Measurements from ENCODE around the gene PCDH20.
"Not testable (repeated sequence)": the region's sequence is repeated elsewhere in the genome, so short reads cannot be mapped to it uniquely, and the experiment has no call there.

PCDH20 gene, protein sequence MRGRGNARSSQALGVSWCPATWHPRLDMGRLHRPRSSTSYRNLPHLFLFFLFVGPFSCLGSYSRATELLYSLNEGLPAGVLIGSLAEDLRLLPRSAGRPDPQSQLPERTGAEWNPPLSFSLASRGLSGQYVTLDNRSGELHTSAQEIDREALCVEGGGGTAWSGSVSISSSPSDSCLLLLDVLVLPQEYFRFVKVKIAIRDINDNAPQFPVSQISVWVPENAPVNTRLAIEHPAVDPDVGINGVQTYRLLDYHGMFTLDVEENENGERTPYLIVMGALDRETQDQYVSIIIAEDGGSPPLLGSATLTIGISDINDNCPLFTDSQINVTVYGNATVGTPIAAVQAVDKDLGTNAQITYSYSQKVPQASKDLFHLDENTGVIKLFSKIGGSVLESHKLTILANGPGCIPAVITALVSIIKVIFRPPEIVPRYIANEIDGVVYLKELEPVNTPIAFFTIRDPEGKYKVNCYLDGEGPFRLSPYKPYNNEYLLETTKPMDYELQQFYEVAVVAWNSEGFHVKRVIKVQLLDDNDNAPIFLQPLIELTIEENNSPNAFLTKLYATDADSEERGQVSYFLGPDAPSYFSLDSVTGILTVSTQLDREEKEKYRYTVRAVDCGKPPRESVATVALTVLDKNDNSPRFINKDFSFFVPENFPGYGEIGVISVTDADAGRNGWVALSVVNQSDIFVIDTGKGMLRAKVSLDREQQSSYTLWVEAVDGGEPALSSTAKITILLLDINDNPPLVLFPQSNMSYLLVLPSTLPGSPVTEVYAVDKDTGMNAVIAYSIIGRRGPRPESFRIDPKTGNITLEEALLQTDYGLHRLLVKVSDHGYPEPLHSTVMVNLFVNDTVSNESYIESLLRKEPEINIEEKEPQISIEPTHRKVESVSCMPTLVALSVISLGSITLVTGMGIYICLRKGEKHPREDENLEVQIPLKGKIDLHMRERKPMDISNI

DNA sequence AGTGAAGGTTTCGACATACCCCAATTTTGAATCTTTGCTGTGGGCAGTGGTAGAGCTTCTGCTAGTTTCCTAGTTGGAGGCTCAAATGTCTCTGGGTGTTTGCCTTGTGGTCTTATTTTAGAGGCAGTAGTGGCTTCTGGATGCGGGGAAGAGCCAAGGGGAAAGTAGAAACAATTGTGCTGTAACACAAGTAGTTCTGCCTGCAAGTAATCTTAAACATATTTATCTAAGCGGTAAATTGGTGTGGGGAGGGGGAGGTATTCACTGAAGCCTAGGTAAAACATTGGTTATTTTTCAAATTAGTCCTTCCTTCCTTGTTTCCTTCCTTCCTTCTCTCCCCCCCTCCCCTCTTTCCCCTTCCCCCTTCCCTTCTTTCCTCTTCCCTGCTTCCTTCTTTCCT is at the start of gene PCDH20:
TSS of gene PCDH20 (minus strand) at position 101 of the 400 bp plus-strand sequence. CDS start 691 bp downstream, outside the sequence.
- DNase-seq (ENCODE audit: low read depth) = no peak

DNA sequence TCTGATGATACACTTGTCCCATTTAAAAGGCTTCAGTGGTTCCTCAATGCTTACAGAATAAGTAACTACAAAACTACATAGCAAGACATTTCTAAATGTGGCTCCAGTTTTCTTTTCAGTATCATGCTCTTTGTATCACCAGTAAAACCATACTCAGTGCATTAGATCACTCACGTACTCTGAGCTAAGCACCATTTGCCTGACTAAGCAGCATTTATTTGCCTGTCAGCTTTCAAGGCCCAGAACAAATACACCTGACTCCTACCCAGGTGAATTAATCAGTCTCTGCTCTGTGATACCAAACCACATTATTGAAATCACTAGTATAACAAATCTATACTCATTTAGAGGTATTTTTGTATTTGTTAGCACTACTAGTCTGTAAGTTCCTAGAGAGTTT is 47.4 kb upstream of the PCDH20 start:
- DNase-seq (ENCODE audit: low read depth) = no peak

DNA sequence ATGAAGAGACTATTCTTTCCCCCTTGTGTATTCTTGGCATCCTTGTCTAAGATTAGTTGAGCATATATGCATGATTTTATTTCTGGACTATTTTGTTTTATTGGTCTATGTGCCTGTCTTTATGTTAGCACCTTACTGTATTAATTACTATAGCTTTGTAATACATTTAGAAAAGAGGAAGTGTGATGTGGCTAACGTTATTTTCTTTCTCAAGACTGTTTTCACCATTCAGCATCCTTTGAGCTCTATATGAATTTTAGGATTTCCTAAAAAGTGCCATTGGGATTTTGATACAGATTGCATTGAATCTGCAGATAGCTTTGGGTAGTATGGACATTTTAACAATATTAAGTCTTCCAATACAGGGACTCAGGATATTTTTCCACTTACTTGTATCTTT is 37.5 kb upstream of the PCDH20 start:
- no peak for DNase-seq (ENCODE audit: low read depth)

DNA sequence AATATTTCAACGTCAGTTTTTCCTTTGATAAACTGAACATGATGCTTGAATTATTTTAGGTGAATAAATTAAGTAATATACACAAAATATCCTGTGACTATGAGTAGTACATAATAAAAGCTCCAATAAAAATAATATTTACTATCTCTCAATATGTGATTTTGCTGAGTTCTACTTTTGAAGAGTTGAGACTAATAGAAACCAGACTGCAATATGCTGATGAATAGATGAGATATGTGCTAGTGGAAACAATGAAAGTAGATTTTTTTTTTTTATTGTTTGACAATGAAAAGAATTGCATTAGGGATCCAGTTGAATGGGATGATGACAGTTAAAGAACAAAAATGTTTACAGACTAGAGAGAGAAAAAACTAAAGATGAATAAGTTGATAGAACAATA is 16.4 kb upstream of the PCDH20 start:
- no peak for DNase-seq (ENCODE audit: low read depth)

DNA sequence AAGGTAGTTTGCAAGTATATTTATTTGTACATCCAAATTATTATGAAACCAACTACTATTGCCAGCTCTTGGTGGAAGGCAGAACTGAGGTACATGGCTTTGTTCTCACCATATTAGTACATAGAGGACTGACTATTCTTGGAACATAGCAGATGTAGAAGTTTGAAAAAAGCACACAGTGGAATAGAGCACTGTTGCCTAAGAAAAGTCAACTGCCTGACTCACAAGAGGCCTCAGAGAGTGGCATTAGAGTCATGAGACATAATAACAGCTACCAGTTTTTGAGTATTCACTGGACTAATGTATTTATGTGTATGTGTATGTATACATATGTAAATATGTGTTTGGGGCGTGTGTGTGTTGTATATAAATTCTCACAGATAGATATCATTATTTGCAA is 8.3 kb upstream of the PCDH20 start:
- no peak for DNase-seq (ENCODE audit: low read depth)

DNA sequence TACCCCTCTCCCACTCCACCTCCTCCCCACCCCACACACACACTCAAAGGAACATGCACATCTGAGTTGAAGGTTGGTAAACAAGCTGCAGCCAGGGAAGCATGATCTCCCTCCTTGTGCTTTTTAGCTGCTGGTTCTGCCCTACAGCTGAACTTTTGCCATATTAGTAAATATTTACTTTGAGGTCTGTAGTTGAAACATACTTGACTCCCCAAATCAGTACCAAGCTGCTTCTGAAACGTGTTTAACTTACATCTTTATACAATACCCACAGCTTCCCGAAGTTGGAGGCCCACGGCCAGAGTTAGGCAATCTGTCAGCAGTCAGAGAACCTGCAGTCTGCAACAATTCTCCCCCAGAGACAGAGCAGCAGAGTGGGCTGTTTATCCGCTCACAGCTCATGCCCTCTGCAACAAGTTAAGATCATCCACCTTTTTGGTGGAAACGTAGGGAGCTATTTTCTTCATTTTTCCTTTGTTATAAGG is 1.5 kb upstream of the PCDH20 start:
- DNase-seq (ENCODE audit: low read depth) = no peak

DNA sequence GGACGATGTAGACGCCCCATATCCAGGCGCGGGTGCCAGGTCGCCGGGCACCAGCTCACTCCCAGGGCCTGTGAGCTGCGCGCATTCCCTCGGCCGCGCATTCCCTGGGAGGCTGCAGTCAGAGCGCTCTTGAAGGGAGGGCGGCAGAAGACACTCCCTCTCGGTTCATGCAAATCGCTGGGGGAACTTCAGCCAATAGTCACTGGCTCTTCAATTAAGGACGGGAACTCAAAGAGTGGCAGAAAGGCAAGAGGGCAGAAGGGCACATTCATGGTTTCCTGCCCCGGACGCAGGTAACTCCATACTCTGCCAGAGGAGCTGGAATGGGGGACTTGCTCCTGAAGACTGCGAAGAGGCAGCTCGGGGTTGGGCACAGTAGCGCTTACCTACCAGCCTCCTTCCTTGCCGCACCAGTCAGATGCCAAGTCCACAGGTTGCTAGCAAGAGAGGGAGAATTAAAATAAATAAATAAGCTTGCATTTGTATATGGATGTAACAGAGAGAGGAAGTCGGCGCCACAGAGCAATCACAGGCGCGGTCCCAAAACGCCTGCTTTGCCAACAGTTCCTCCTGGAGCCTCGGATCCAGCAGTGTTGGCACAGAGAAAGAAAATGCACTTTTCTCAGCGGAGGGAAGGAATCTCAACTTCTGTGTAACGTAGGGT is 459 bp downstream of the PCDH20 start:
- no peak for DNase-seq (ENCODE audit: low read depth)

DNA sequence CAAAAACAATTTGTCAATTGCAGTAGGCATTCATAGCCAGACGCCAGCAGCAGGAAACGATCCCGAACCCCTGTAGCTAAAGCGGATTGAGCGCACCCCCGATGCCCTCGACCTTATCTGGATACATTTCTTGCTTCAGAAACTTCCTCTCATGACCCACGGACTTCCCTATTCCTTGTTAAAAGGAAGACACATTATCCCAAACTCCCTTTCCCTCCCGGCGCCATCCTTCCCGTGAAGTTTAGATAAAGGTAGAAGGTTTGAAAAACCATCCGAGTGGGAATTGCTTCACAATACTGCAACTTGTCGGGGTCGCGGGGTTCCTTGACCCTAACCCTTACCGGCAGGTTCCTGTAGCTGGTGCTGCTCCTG is 977 bp downstream of the PCDH20 start:
- DNase-seq (ENCODE audit: low read depth) = no peak

DNA sequence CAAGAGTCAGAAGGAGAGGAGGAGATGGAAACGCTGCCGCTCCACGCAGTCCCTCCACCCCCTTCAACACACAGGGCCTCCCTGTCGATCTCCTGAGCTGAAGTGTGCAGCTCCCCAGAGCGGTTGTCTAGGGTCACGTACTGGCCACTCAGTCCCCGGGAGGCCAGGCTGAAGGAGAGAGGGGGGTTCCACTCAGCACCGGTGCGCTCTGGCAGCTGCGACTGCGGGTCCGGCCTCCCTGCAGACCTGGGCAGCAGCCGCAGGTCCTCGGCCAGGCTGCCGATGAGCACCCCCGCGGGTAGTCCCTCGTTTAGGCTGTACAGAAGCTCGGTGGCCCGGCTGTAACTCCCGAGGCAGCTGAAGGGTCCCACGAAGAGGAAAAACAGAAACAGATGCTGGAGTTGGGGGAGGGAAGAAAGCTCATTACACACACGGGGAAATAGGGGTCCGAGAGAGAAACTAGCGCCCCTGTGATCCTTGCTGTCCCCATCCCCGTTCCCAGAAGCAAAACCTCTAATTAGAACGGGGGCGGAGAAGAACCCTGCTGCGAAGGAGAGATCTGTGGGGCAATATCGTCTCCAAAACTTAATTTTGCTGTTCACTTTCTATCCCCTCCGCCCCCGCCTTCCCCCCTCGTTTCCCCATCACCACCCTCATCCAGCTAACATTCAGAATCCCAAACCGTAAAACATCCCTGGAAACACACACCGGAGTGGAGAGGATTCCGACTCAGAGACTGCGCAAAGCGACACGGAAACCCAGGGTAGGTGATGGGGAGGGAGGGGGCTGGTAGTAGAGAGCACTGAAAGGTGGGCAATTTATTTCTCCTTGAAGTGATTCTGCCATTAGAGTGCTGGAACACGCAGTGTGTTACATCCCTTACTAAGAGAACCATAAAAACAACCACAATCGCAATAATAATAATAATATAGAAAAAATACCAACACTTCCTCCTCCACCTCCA is 1.8 kb downstream of the PCDH20 start:
- no peak for DNase-seq (ENCODE audit: low read depth)

DNA sequence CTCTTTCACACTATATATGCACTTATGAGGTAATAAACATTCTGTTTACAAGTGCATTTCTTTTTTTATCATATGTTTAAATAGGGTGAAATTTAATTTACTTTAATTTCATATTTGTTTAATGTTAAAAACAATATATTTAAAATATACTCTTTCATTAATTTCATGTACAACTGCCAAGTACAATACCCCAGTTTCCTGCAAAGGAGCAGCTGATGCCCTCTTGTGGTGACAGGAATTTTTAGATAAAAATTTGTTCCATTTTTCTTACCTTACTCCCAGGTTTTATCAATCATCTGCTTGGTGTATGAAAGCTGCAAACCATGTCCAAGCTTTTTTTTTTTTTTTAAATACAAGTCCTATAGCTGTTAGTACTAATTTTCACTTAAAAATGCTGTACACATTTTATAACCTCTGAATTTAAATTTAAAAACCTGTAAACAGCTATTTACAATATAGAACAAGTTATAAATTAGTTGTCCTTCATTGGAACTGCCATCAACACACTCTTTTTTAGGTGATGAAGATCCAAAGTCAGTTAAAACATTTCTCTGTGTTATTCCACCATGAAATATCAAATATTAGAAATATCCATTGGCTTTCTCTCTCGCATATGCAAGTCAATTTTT is 4.9 kb downstream of the PCDH20 start:
- peak; percentile 10 for DNase-seq (ENCODE audit: low read depth)

DNA sequence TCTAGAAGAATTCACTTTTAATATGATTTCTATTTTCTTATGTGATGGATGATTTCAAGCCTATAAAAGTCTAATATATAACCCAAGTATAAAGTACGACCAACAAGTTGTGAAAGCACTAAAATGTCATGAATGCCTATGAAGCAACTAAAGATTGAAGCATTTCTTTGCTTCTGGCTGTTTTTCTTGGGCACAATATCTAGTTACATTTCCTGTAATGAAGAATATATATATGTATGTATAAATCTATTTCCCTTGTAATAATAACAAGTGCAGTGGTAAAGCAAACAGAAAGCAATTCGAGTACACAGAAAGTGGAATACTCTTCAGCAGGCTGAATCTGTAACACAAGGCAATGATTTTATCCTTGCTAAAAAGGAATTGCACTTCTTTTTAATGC is 5.4 kb downstream of the PCDH20 start:
- no peak for DNase-seq (ENCODE audit: low read depth)

DNA sequence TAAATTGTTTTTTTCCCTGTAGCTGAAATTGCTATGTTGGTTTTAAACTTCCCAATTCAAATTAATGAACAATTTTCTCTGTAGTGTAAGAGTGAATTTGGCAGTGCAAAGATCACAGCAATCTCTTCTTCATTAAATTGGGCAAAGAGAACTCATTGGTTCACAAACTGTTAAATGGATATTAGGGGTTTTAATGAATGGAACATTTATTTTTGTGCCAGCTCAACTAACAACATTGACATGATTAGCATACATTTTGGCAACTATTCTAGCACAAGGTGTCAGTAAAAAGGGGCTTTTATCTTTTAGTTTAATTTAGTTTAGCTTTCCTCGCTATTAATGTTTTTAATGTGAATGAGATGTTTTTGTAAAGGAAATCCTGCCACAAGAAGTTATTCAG is 7.1 kb downstream of the PCDH20 start:
- DNase-seq (ENCODE audit: low read depth) = no peak

DNA sequence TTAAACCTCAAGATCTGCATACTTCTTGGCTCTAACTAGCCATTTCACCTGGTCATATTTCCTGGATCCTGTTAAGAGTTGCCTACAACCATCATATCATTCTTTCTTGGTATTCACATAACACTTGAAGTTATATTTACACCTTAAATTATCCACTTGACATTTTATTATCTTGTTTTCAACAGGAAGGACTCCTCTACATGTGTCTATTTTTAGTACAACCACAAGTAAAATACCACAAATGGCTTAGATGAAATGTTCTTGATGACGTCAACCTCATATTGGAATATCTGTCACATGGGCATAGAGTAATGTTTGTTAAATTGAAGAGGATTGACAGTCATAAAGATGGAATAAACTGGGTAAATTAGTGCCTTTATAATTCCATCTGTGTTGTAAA is 9.4 kb downstream of the PCDH20 start:
- DNase-seq (ENCODE audit: low read depth) = no peak

DNA sequence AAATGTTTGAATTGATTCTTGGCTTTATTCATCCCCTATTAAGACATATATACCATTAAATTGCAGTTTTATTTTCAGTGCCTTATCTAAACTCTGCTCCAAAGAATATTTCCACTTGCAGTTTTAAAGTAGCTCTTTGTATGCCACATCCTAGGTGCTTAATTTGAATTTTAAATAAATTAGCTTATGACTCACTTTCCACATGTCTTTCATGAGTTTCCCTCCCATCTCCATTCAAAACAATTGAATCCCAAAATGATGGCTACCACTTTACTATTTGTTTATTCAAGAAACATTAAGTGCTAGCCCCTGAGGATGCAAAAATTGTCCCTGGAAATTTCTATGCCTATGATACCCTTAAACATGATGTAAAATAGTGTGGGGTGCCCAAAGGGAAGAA is 19.5 kb downstream of the PCDH20 start:
- DNase-seq (ENCODE audit: low read depth) = no peak

DNA sequence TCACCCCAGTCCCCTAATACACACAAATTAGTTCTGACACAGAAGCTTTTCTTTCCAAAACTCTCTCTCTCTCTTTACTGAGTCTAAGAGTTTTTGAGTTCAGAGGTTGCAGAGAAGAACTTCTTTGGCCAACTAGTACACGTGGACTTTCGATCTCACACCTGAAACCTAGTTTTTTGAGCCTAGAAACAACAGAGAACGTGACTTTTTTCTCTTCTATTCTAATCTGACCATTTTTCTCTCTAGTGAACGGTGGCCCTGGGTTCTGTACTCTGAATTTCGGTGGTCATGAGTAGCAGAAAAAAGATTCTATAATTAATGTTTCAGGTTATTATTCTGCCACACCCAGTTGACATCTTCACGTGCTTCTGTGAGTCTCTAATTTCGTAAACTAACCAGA is 24.2 kb downstream of the PCDH20 start:
- no peak for DNase-seq (ENCODE audit: low read depth)

DNA sequence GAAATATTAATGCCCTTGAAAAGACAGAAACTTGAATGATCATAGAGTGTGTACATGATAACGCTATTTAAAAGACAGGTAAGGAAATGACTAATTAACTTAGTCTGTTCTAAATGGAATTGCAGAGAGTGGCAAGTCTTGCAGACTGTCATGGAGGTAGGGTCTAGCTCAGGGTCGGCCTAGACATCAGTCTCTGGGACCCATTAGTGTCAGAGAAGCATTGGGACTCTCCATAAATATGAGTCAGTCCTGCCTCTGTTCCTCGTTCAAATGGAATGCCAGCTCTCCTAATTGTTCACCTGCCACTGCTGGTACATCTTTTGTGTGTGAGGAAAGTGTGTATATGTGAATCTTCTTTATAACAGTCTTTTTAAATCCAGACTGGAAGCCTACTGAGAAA is 28.0 kb downstream of the PCDH20 start:
- DNase-seq (ENCODE audit: low read depth) = no peak

DNA sequence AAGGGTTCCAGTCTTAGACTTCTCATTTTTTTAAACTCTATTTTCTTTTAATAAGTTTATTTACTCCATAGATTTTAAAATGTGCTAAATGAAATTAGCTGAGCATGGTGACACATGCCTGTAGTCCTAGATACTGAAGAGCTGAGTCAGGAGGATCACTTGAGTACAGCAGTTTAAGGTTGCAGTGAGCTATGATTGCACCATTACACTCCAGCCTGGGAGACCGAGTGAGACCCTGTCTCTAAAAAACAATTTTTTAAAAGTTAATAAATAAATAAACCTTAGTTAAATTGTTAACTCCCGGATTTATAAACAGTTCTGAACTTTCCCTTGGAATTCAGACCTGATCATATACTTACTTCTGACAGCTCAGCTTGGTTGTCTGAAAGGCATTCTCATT is 32.5 kb downstream of the PCDH20 start:
- no peak for DNase-seq (ENCODE audit: low read depth)

DNA sequence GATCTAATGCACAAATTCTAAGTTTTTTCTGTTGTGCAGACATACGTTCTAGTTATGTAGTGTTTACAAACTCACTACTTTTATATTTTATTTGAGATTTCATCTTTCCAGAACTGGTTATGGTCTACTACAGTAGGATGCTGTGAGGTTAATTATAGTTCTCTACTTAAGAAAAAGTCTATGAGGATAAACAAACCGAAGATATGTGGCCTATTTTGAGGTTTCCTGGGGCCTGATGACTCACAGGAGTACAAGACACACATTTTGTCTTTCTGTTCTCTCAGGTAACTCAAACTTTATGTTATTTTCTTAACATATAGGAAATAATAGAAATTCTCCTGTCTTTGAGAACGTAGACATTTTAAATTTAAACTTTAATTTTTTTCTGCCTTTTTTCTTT is 45.1 kb downstream of the PCDH20 start:
- no peak for DNase-seq (ENCODE audit: low read depth)

DNA sequence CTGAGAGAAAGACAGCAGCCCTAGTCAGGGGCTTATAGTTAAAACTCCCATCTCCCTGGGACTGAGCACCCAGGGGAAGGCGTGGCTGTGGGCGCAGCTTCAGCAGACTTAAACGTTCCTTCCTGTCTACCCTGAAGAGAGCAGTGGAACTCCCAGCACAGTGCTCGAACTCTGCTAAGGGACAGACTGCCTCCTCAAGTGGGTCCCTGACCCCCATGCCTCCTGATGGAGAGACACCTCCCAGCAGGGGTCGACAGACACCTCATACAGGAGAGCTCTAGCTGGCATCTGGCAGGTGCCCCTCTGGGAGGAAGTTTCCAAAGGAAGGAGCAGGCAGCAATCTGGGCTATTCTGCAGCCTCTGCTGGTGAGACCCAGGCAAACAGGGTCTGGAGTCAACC is 51.0 kb downstream of the PCDH20 start:
- DNase-seq (ENCODE audit: low read depth) = not testable (repeated sequence)

DNA sequence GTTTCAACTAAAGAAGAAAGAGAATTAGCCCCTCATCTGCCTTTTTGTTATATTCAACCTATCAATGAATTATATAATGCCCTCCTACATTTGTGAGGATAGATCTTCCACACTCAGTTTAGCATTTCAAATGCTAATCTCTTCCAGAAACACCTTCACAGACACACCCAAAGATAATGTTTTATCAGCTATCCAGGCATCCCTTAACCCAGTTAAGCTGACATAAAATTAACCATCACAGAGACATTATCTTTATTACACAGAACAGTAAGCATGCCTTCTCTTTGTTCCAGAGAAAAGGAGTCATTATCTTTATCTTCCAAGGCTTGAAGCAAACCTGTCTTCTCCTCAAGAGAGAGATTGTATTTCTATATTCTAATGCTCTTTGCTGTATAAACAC is 53.1 kb downstream of the PCDH20 start:
- no peak for DNase-seq (ENCODE audit: low read depth)
